ENCODE measurements around the gene POR. TPM values are rescaled to one million over a fixed set of nuclear protein-coding genes. Genes with fewer than 3 reads are reported as not detected.

POR gene
- total RNA-seq, 4 donors from 2014 or later, result 37.8 to 71.4 (median 63.6) TPM

DNA sequence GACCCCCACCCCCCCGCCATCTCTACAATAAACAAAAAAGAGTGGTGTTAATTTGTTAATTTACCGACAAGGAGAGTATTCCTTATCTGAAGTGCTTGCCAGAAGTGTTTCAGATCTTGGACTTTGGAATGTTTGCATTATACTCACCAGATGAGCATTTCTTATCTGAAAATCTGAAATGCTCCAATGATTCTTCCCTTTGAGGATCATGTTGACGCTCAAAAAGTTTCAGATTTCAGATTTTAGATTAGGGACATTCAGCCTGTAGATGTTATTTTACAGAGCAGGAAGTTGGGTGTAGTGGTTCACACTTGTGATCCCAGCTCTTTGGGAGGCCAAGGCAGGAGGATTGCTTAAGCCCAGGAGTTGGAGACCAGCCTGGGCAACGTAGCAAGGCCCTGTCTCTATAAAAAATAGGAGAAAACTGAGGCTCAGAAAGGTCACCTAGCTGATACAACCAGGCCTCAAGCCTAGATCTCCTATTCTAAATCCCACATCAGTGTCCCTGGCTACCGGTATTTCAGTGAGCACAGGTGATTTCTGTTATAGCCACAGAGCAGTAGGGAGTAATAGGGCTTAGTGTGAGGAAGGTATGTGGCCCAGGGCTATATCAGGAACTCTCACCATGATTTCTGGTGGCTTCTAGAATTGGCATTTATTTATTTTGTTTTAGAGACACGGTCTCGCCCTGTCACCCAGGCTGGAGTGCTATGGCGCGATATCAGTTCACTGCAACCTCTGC lies 44.0 kb downstream of the POR start:
- intact Hi-C loops (cut with DNase I), result no loop called here
- TF ChIP-seq, protein P1, sequence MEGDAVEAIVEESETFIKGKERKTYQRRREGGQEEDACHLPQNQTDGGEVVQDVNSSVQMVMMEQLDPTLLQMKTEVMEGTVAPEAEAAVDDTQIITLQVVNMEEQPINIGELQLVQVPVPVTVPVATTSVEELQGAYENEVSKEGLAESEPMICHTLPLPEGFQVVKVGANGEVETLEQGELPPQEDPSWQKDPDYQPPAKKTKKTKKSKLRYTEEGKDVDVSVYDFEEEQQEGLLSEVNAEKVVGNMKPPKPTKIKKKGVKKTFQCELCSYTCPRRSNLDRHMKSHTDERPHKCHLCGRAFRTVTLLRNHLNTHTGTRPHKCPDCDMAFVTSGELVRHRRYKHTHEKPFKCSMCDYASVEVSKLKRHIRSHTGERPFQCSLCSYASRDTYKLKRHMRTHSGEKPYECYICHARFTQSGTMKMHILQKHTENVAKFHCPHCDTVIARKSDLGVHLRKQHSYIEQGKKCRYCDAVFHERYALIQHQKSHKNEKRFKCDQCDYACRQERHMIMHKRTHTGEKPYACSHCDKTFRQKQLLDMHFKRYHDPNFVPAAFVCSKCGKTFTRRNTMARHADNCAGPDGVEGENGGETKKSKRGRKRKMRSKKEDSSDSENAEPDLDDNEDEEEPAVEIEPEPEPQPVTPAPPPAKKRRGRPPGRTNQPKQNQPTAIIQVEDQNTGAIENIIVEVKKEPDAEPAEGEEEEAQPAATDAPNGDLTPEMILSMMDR (IDR thresholded peaks at IDR 0.05), result no peak
- TF ChIP-seq POLR2A (IDR thresholded peaks at IDR 0.05; ENCODE audit: low read depth), result no peak
- H3K27ac ChIP-seq (replicated peaks in 1 of 4), result no peak overlapping the region
- H3K36me3 ChIP-seq, result peaks cover 32 to 69% (median 64%) of the 10 kb centered on the region in 4 donors
- H3K9me3 ChIP-seq, result no peaks in the 10 kb centered on the region
- H3K4me1 ChIP-seq, result peaks cover 4 to 26% (median 21%) of the 10 kb centered on the region in 4 donors
- no peak for DNase-seq (ENCODE audit: extremely low spot score)
- H3K27me3 ChIP-seq, result no peaks in the 10 kb centered on the region
- 96% methylated on average over 9 of the region's 9 CpGs for WGBS
- no peak overlapping the region for H3K4me3 ChIP-seq

GRCh38 chr7:75960372-75960771 lies 45.4 kb downstream of the POR start:
- Histone ChIP-seq H3K27ac (replicated peaks in 1 of 4) (no peak overlapping the region), H3K36me3 (peaks cover 26 to 55% (median 50%) of the 10 kb centered on the region in 4 donors), H3K9me3 (no peaks in the 10 kb centered on the region), H3K27me3 (no peaks in the 10 kb centered on the region), H3K4me1 (peaks cover 9 to 32% (median 26%) of the 10 kb centered on the region in 4 donors), H3K4me3 (no peak overlapping the region)
- intact Hi-C loops (cut with DNase I), result no loop called here
- TF ChIP-seq POLR2A (IDR thresholded peaks at IDR 0.05; ENCODE audit: low read depth), result no peak
- no peak for DNase-seq (ENCODE audit: extremely low spot score)
- 89% methylated on average over 6 of the region's 6 CpGs for WGBS

DNA sequence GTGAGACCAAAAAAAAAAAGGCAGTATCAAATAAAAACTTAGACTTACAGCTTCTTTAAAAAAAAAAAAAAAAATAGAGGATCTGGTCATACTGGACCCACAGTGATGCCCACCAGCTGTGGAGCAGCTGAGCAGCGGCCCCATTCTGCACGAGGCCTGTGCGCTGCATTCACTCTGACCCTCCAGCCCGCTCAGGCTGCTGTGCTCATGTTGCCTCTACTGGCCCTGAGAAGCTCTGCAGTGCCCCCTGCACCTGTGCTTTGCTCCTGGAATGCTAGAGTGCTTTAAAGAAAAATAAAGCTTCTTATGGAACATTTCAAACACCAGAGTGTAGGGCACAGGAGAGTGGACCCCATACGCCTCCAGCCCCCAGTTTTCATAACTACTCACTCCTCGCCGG lies 46.3 kb downstream of the POR start:
- Histone ChIP-seq H3K4me1 (peaks cover 17 to 41% (median 34%) of the 10 kb centered on the region in 4 donors), H3K27ac (replicated peaks in 1 of 4) (no peak overlapping the region), H3K4me3 (no peak overlapping the region), H3K36me3 (peaks cover 18 to 47% (median 42%) of the 10 kb centered on the region in 4 donors), H3K27me3 (no peaks in the 10 kb centered on the region), H3K9me3 (no peaks in the 10 kb centered on the region)
- DNase-seq (ENCODE audit: extremely low spot score), result no peak
- intact Hi-C loops (cut with DNase I), result no loop called here
- TF ChIP-seq POLR2AphosphoS5 (IDR thresholded peaks at IDR 0.05) (no peak), POLR2A (IDR thresholded peaks at IDR 0.05; ENCODE audit: low read depth) (no peak), EP300 (IDR thresholded peaks at IDR 0.05) (no peak)
- TF ChIP-seq, protein P1 (IDR thresholded peaks at IDR 0.05), result no peak
- WGBS, result 92% methylated on average over 7 of the region's 7 CpGs

DNA sequence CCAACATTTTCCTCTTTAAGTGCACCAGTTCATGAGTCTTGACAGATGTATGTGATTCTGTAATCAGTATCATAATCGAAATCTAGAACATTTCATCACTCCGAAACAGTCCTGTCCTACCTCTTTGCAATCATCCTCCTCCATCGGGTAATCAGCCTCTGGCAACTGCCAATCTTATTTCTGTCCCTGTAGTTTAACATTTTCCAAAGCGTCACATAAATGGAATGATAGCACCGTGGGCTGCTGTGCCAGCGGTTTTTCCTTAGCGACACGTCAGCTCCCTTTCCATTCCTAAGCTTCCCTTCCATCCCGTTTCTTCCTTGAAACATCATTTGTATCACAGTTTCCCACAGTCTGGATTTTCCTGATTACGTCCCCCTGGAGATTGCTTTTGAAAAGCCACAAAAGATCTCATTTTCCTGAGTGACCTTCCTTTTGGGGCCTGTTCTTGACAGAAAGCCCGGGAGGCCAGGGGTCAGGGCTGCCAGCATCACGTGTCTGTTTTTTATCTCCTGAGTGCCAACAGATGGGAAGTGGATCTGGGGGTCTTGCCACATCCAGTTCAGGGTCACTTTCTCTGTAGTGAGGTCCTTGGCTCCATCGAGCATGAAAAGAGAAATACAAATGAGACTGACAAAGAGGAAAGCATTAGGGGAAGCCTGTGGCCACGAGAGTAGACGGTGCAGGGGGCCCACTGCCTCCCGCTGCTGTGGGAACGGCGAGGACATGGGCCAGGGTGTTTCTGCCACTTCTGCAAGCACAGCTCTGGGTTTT lies 47.8 kb downstream of the POR start:
- DNase-seq (ENCODE audit: extremely low spot score), result no peak
- no peak overlapping the region for H3K4me3 ChIP-seq
- intact Hi-C loops (cut with DNase I), result no loop called here
- H3K9me3 ChIP-seq, result no peaks in the 10 kb centered on the region
- TF ChIP-seq POLR2A (IDR thresholded peaks at IDR 0.05; ENCODE audit: low read depth) (no peak), POLR2AphosphoS5 (IDR thresholded peaks at IDR 0.05) (peak; percentile 22 to 33)
- peak overlapping the region; percentile 41 to 93 (median 58) for H3K27ac ChIP-seq (replicated peaks in 1 of 4)
- peaks cover 33 to 56% (median 49%) of the 10 kb centered on the region in 4 donors for H3K4me1 ChIP-seq
- 63% methylated on average over 18 of the region's 18 CpGs for WGBS
- no peaks in the 10 kb centered on the region for H3K27me3 ChIP-seq
- peaks cover 11 to 31% (median 26%) of the 10 kb centered on the region in 4 donors for H3K36me3 ChIP-seq

DNA sequence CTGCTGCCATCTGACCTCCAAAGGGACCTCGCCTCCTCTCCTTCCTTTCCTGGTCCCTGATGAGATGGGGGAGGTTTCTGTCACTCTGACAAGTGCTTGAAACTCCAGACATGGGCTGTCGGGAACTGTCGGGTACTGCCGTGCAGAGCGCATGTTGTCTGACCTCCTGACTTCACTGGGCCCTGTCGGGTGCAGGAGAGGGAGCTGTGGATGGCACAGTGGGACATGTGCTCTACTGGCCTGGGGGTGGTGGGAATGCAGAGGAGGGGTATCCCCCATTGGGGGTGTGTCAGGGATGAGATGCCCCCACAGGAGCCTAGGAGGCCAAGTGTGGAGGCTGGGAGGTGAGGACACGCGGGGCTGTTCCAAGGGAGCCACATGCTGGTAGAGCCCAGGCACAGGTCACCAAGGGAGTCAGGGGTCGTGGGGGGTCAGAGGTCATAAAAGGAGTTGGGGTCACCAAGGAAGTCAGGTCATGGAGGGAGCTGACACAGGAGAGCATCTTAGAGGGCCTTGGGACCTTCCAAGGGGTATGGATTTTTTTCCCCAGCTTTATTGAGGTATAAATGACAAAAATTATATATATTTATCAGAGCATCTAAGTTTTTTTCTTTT lies 48.5 kb downstream of the POR start:
- no peaks in the 10 kb centered on the region for H3K27me3 ChIP-seq
- H3K27ac ChIP-seq (replicated peaks in 1 of 4), result peak overlapping the region; percentile 41 to 93 (median 58)
- intact Hi-C loops (cut with DNase I), result no loop called here
- no peak overlapping the region for H3K4me3 ChIP-seq
- H3K36me3 ChIP-seq, result peaks cover 4 to 24% (median 19%) of the 10 kb centered on the region in 4 donors
- H3K9me3 ChIP-seq, result no peaks in the 10 kb centered on the region
- DNase-seq (ENCODE audit: extremely low spot score), result no peak
- peaks cover 40 to 63% (median 56%) of the 10 kb centered on the region in 4 donors for H3K4me1 ChIP-seq
- WGBS, result 73% methylated on average over 9 of the region's 9 CpGs
- TF ChIP-seq EP300 (IDR thresholded peaks at IDR 0.05) (no peak), POLR2AphosphoS5 (IDR thresholded peaks at IDR 0.05) (no peak), POLR2A (IDR thresholded peaks at IDR 0.05; ENCODE audit: low read depth) (no peak)
- TF ChIP-seq, protein P1 (IDR thresholded peaks at IDR 0.05), result no peak

Data from esophagus muscularis mucosa (tissue), 4 donors.